Measurements from ENCODE around the gene RNF212.

The RNF212 gene

DNA sequence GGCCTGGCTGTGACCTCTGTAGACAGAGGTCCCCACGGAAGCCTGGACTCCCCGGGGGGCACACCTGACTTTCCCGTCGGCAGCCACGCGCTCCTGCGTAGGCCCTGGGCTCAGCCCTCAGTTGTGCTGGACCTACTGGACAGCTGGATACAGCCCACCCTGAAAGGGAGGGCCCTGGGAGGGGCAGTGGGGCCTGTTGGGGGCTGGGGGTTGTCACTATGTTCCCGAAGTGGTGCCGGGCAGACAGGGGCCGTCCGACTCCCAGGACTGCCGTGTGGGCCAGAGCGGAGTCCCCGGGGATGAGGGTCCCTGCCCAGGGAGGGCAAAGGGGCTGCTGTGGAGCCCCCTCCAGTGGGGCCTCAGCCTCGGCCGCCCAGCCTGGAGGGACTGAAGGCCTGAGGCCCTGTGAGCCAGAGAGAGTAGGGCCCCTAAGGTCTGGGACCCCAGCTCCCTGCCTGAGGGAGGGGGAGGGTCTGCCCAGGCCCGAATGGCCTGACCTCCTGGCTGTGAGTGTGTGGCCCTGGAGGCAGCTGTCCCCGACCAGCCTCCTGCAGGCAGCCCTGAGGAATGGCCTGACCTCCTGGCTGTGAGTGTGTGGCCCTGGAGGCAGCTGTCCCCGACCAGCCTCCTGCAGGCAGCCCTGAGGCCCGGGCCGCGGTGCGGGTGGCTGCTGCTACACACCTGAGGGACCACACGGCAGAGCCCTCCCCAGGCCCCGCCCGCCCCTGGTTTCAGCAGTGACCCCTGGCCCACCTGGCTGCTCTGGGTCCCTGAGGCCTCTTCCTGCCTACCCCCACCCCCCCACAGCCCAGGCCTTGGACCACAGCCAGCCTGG is 76.2 kb downstream of the RNF212 start:
- no peak for DNase-seq (ENCODE audit: low read depth)
- no peak overlapping the region for H3K4me3 ChIP-seq (ENCODE audit: low read length)

DNA sequence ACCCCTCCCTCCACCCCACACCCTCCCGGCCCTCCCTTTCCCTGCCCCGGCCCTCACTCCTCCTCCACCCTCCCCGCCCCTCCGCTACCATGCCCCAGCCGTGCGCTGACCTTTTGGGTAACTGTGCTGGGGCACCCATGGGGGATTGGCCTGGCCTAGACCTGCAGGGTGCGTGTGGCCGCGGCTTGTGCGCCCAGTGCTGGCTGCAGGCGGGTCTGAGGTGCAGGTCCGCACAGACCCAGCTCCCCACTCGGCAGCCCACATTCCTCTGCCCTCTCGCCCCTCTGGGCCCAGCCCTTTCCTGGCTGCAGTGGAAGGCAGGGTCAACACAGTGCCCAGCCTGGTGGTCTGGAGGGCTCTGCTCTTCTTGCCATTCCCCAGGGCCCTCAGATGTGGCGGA is 77.3 kb downstream of the RNF212 start:
- Histone ChIP-seq H3K4me3 (ENCODE audit: low read length) (no peak overlapping the region), H3K9me3 (ENCODE audit: control insufficient read depth, low read length) (no peaks in the 10 kb centered on the region), H3K4me1 (ENCODE audit: control insufficient read depth, insufficient read depth, low read length) (peaks cover 51% of the 10 kb centered on the region), H3K36me3 (ENCODE audit: control insufficient read depth, insufficient read depth, low read length, severe bottlenecking) (no peaks in the 10 kb centered on the region), H3K9ac (ENCODE audit: low read length) (no peak overlapping the region), H3K27me3 (replicated peaks; ENCODE audit: control insufficient read depth, insufficient read depth, low read length) (no peaks in the 10 kb centered on the region)
- no peak for DNase-seq (ENCODE audit: low read depth)

More for the DNA sequence above, 76.2 kb downstream of the RNF212 start:
- Histone ChIP-seq H3K4me1 (ENCODE audit: control insufficient read depth, insufficient read depth, low read length) (peaks cover 61% of the 10 kb centered on the region), H3K36me3 (ENCODE audit: control insufficient read depth, insufficient read depth, low read length, severe bottlenecking) (no peaks in the 10 kb centered on the region), H3K9me3 (ENCODE audit: control insufficient read depth, low read length) (no peaks in the 10 kb centered on the region), H3K9ac (ENCODE audit: low read length) (no peak overlapping the region), H3K27me3 (replicated peaks; ENCODE audit: control insufficient read depth, insufficient read depth, low read length) (no peaks in the 10 kb centered on the region)

GRCh38 chr4:1035510-1035909 is 77.9 kb downstream of the RNF212 start:
- H3K4me3 ChIP-seq (ENCODE audit: low read length) = no peak overlapping the region
- no peak for DNase-seq (ENCODE audit: low read depth)
- no peaks in the 10 kb centered on the region for H3K36me3 ChIP-seq (ENCODE audit: control insufficient read depth, insufficient read depth, low read length, severe bottlenecking)
- peaks cover 45% of the 10 kb centered on the region for H3K4me1 ChIP-seq (ENCODE audit: control insufficient read depth, insufficient read depth, low read length)
- no peaks in the 10 kb centered on the region for H3K9me3 ChIP-seq (ENCODE audit: control insufficient read depth, low read length)
- H3K27me3 ChIP-seq (replicated peaks; ENCODE audit: control insufficient read depth, insufficient read depth, low read length) = no peaks in the 10 kb centered on the region
- peak overlapping the region; percentile 73 for H3K9ac ChIP-seq (ENCODE audit: low read length)

DNA sequence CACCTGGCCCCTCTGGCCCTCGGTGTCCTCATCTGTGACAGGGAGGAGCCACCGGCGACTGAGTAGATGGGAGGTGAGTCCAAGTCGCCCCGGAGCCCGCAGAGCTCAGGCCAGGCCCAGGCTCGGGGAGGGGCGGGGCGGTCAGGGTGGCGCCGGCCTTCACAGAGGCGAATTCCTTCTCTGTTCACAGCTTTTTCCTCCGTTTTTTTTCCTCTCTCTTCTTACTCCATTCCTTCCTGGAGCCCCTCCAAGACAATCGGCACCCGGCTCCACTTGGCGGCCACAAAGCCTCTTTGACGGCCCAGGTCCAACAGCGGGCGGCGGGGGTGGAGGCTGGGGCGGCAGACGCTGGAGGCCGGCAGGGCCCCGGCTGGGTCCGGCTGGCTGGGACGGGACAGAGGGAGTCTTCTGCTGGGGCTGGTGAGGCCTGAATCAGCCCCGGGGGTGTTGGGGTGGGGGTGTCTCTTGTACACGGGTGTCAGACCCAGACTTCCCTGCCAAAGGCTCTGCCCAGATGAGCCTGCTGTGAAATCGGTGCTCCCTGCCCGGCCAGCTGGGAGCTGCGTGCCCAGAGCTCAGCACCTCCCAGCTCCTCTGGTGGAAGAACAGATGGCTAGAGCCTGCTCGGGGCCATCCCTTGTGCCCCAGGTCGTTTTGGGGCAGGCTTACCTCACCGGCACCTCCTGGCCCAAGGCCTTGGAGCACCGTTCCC is 79.4 kb downstream of the RNF212 start:
- Histone ChIP-seq H3K36me3 (ENCODE audit: control insufficient read depth, insufficient read depth, low read length, severe bottlenecking) (no peaks in the 10 kb centered on the region), H3K27me3 (replicated peaks; ENCODE audit: control insufficient read depth, insufficient read depth, low read length) (no peaks in the 10 kb centered on the region), H3K4me3 (ENCODE audit: low read length) (peak overlapping the region; percentile 22), H3K9ac (ENCODE audit: low read length) (peak overlapping the region; percentile 79), H3K9me3 (ENCODE audit: control insufficient read depth, low read length) (no peaks in the 10 kb centered on the region), H3K4me1 (ENCODE audit: control insufficient read depth, insufficient read depth, low read length) (peaks cover 33% of the 10 kb centered on the region)
- no peak for DNase-seq (ENCODE audit: low read depth)

DNA sequence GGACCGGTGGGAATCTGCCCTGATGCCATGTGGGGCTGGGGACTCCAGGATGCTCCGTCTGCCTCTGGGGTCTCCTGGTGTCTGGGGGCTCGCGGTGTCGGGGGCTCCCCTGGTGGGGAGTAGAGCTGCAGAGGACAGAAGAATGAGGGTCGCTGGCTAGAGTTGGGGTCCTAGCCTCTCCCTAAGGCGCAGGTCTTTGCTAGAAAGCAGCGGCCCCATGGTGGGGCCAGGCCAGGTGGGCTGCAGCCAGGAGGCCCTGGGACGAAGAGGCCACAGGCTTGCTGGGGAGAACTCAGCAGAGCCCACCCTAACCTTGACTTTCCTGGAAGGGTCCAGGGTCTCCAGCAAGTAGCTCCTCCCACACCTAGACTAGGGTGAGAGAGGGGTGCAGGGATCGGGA is 80.5 kb downstream of the RNF212 start:
- no peak for DNase-seq (ENCODE audit: low read depth)
- Histone ChIP-seq H3K36me3 (ENCODE audit: control insufficient read depth, insufficient read depth, low read length, severe bottlenecking) (no peaks in the 10 kb centered on the region), H3K9ac (ENCODE audit: low read length) (peak overlapping the region; percentile 79), H3K9me3 (ENCODE audit: control insufficient read depth, low read length) (no peaks in the 10 kb centered on the region), H3K4me1 (ENCODE audit: control insufficient read depth, insufficient read depth, low read length) (peaks cover 31% of the 10 kb centered on the region), H3K27me3 (replicated peaks; ENCODE audit: control insufficient read depth, insufficient read depth, low read length) (no peaks in the 10 kb centered on the region), H3K4me3 (ENCODE audit: low read length) (no peak overlapping the region)

- Histone ChIP-seq H3K9me3 (ENCODE audit: control insufficient read depth, low read length) (no peaks in the 10 kb centered on the region), H3K36me3 (ENCODE audit: control insufficient read depth, insufficient read depth, low read length, severe bottlenecking) (no peaks in the 10 kb centered on the region), H3K9ac (ENCODE audit: low read length) (no peak overlapping the region), H3K4me3 (ENCODE audit: low read length) (no peak overlapping the region), H3K27me3 (replicated peaks; ENCODE audit: control insufficient read depth, insufficient read depth, low read length) (no peaks in the 10 kb centered on the region), H3K4me1 (ENCODE audit: control insufficient read depth, insufficient read depth, low read length) (peaks cover 36% of the 10 kb centered on the region)
- no peak for DNase-seq (ENCODE audit: low read depth)
Observed at GRCh38 chr4:1031956-1032795, 81.2 kb downstream of the RNF212 start.

GRCh38 chr4:1031346-1031745 is 82.0 kb downstream of the RNF212 start:
- H3K4me1 ChIP-seq (ENCODE audit: control insufficient read depth, insufficient read depth, low read length) = peaks cover 36% of the 10 kb centered on the region
- H3K4me3 ChIP-seq (ENCODE audit: low read length) = no peak overlapping the region
- DNase-seq (ENCODE audit: low read depth) = no peak
- H3K36me3 ChIP-seq (ENCODE audit: control insufficient read depth, insufficient read depth, low read length, severe bottlenecking) = no peaks in the 10 kb centered on the region
- no peaks in the 10 kb centered on the region for H3K9me3 ChIP-seq (ENCODE audit: control insufficient read depth, low read length)
- no peak overlapping the region for H3K9ac ChIP-seq (ENCODE audit: low read length)
- no peaks in the 10 kb centered on the region for H3K27me3 ChIP-seq (replicated peaks; ENCODE audit: control insufficient read depth, insufficient read depth, low read length)

DNA sequence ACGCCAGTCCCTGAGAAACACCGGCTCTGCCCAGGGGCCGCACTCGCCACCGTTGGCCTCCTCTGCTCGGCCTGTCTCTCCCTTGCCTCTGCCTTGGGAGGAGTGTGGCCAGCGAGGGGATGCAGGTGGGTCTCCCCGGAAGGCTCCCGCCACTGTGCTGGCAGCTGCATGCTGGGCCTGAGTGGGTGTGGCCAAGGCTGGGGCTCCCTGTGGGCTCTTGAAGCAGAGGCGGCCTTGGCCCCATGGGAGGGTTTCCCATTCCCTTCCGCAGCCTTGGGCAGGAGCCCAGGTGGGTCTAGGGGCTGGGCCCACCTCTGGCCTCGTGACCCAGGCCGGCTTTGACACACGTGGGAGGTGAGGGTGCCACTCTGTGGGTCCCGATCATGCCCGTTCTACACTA is 82.8 kb downstream of the RNF212 start:
- H3K9me3 ChIP-seq (ENCODE audit: control insufficient read depth, low read length) = no peaks in the 10 kb centered on the region
- H3K4me1 ChIP-seq (ENCODE audit: control insufficient read depth, insufficient read depth, low read length) = peaks cover 33% of the 10 kb centered on the region
- peaks cover 6% of the 10 kb centered on the region for H3K36me3 ChIP-seq (ENCODE audit: control insufficient read depth, insufficient read depth, low read length, severe bottlenecking)
- DNase-seq (ENCODE audit: low read depth) = no peak
- no peaks in the 10 kb centered on the region for H3K27me3 ChIP-seq (replicated peaks; ENCODE audit: control insufficient read depth, insufficient read depth, low read length)
- no peak overlapping the region for H3K4me3 ChIP-seq (ENCODE audit: low read length)
- H3K9ac ChIP-seq (ENCODE audit: low read length) = no peak overlapping the region

- peaks cover 12% of the 10 kb centered on the region for H3K36me3 ChIP-seq (ENCODE audit: control insufficient read depth, insufficient read depth, low read length, severe bottlenecking)
- no peak overlapping the region for H3K9ac ChIP-seq (ENCODE audit: low read length)
- peaks cover 28% of the 10 kb centered on the region for H3K4me1 ChIP-seq (ENCODE audit: control insufficient read depth, insufficient read depth, low read length)
- H3K4me3 ChIP-seq (ENCODE audit: low read length) = no peak overlapping the region
- H3K27me3 ChIP-seq (replicated peaks; ENCODE audit: control insufficient read depth, insufficient read depth, low read length) = no peaks in the 10 kb centered on the region
- no peak for DNase-seq (ENCODE audit: low read depth)
- H3K9me3 ChIP-seq (ENCODE audit: control insufficient read depth, low read length) = no peaks in the 10 kb centered on the region
Observed at GRCh38 chr4:1030031-1030430, 83.3 kb downstream of the RNF212 start.

GRCh38 chr4:1029529-1029928 is 83.8 kb downstream of the RNF212 start:
- no peak overlapping the region for H3K4me3 ChIP-seq (ENCODE audit: low read length)
- H3K9me3 ChIP-seq (ENCODE audit: control insufficient read depth, low read length) = no peaks in the 10 kb centered on the region
- no peaks in the 10 kb centered on the region for H3K27me3 ChIP-seq (replicated peaks; ENCODE audit: control insufficient read depth, insufficient read depth, low read length)
- peaks cover 23% of the 10 kb centered on the region for H3K4me1 ChIP-seq (ENCODE audit: control insufficient read depth, insufficient read depth, low read length)
- peaks cover 17% of the 10 kb centered on the region for H3K36me3 ChIP-seq (ENCODE audit: control insufficient read depth, insufficient read depth, low read length, severe bottlenecking)
- DNase-seq (ENCODE audit: low read depth) = no peak
- H3K9ac ChIP-seq (ENCODE audit: low read length) = no peak overlapping the region

Measured in adipocyte (in vitro differentiated cells).